B cell (primary cell): Measurements from ENCODE around the gene PCDH15. TPM values are rescaled to one million over a fixed set of nuclear protein-coding genes. Genes with fewer than 3 reads are reported as not detected.

Experiments used
- ATAC-seq: fragments of 200-7000 bp; cut with Tn5 transposase; one replicate; pipeline ENCODE4 v1.10.0; 2021; ENCODE audit warnings: low read depth, mild to moderate bottlenecking, moderate number of reproducible peaks, moderate library complexity
- CTCF ChIA-PET: fragments of 350-600 bp; sonication (Branson Sonifier 250); formaldehyde crosslinking; loops from one replicate; lab custom pipeline; 2021; ENCODE audit warnings: antibody characterized with exemption, inconsistent platforms; lab: Charles Lee
- POLR2A ChIA-PET: fragments of 350-600 bp; sonication (Branson Sonifier 250); formaldehyde crosslinking; loops from one replicate; lab custom pipeline; 2021; ENCODE audit warnings: antibody characterized with exemption; lab: Charles Lee
- DNase-seq: peaks from one replicate; pipeline ENCODE4 v3.0.0; 2013
- H2AFZ ChIP-seq: 2 replicates; pipeline ENCODE4 v1.6.1; 2012; ENCODE audit warnings: mild to moderate bottlenecking, low read depth, low read length; ENCODE audit not compliant: insufficient read depth, poor library complexity, severe bottlenecking
- H3K27ac ChIP-seq, 2 donors: 1 replicate in 1 of 2; 2 replicates in 1 of 2; pipeline ENCODE4 v1.5.1; 2012 to 2013; ENCODE audit warnings: low read length in 2 of 2, mild to moderate bottlenecking in 2 of 2, moderate library complexity in 1 of 2
- H3K27me3 ChIP-seq, 4 experiments: fragments of 200-600 bp in 1 of 4; sonication (generic) in 1 of 4; replicated peaks in 1 of 4; 1 replicate in 2 of 4; 2 replicates in 2 of 4; pipeline versions ENCODE4 v1.6.1 to v1.7.0; 2013 to 2016; ENCODE audit warnings: low read length in 3 of 4, mild to moderate bottlenecking in 2 of 4, mixed read lengths in 1 of 4, moderate library complexity in 1 of 4; ENCODE audit not compliant: insufficient read depth in 4 of 4, control insufficient read depth in 3 of 4; ENCODE audit errors: control extremely low read depth in 1 of 4
- H3K36me3 ChIP-seq, 2 experiments: replicated peaks in 1 of 2; 1 replicate in 1 of 2; 2 replicates in 1 of 2; pipeline versions ENCODE4 v1.6.1 to v1.7.1; 2013; ENCODE audit warnings: low read length in 1 of 2; ENCODE audit not compliant: insufficient read depth in 2 of 2, control insufficient read depth in 1 of 2; ENCODE audit errors: control extremely low read depth in 1 of 2, extremely low read depth in 1 of 2
- H3K4me1 ChIP-seq, 2 donors: fragments of 200-600 bp in 1 of 2; sonication (generic) in 1 of 2; 1 replicate in 1 of 2; 2 replicates in 1 of 2; pipeline versions ENCODE4 v1.5.1 to v1.6.1; 2013 to 2017; ENCODE audit warnings: low read length in 2 of 2; ENCODE audit not compliant: control insufficient read depth in 2 of 2, insufficient read depth in 2 of 2
- H3K4me2 ChIP-seq: replicated peaks from 2 replicates; pipeline ENCODE3; 2012; ENCODE audit warnings: mild to moderate bottlenecking, low read depth, low read length; ENCODE audit not compliant: poor library complexity, severe bottlenecking
- H3K4me3 ChIP-seq, 5 experiments: fragments of 200-600 bp in 1 of 5; sonication (generic) in 1 of 5; 1 replicate in 3 of 5; 2 replicates in 2 of 5; pipeline versions ENCODE4 v1.5.1 to v1.7.0; 2011 to 2016; ENCODE audit warnings: low read length in 4 of 5, mild to moderate bottlenecking in 4 of 5, low read depth in 2 of 5, control low read depth in 1 of 5, moderate library complexity in 1 of 5; ENCODE audit not compliant: insufficient read depth in 1 of 5; ENCODE audit errors: control extremely low read depth in 1 of 5, extremely low read depth in 1 of 5
- H3K79me2 ChIP-seq: fragments of 200-600 bp; sonication (generic); one replicate; pipeline ENCODE4 v1.6.0; 2016; ENCODE audit warnings: low read length; ENCODE audit not compliant: control insufficient read depth, insufficient read depth
- H3K9ac ChIP-seq: fragments of 200-600 bp; sonication (generic); 2 replicates; pipeline ENCODE4 v1.6.1; 2017; ENCODE audit warnings: mild to moderate bottlenecking, low read length, moderate library complexity
- H3K9me3 ChIP-seq, 3 donors: one replicate each; pipeline versions ENCODE4 v1.6.1 to v1.7.1; 2013; ENCODE audit warnings: low read length in 2 of 3; ENCODE audit not compliant: control insufficient read depth in 2 of 3, insufficient read depth in 1 of 3; ENCODE audit errors: control extremely low read depth in 1 of 3
- H4K20me1 ChIP-seq: 2 replicates; pipeline ENCODE4 v1.6.0; 2012; ENCODE audit warnings: mild to moderate bottlenecking, low read length; ENCODE audit not compliant: insufficient read depth, control insufficient read depth, poor library complexity, severe bottlenecking
- H3K27ac Mint-ChIP-seq: one replicate; pipeline ENCODE4 v1.8.0; 2021; ENCODE audit warnings: mixed read lengths
- H3K27me3 Mint-ChIP-seq: one replicate; pipeline ENCODE4 v1.8.0; 2021; ENCODE audit warnings: mixed read lengths
- H3K4me1 Mint-ChIP-seq: one replicate; pipeline ENCODE4 v1.8.0; 2021; ENCODE audit warnings: mixed read lengths
- H3K4me3 Mint-ChIP-seq: one replicate; pipeline ENCODE4 v1.8.0; 2021; ENCODE audit warnings: mixed read lengths
- H3K9me3 Mint-ChIP-seq: one replicate; pipeline ENCODE4 v1.8.0; 2022; ENCODE audit warnings: mixed read lengths; ENCODE audit not compliant: insufficient read depth
- EZH2 ChIP-seq: IDR thresholded peaks from 2 replicates; pipeline ENCODE4 v1.6.1; 2012; ENCODE audit warnings: borderline replicate concordance, low read depth, mild to moderate bottlenecking, moderate library complexity, low read length; ENCODE audit not compliant: insufficient read depth, poor library complexity, severe bottlenecking
- WGBS: methylation state at CpG from one replicate; pipeline ENCODE4 v1.1.5; 2013; ENCODE audit warnings: missing lambda C conversion rate; ENCODE audit not compliant: insufficient coverage; 5-methylcytosine and 5-hydroxymethylcytosine counted together
- intact Hi-C: fragments of 100-400 bp; cut with micrococcal nuclease; formaldehyde crosslinking; loops from one replicate; pipeline ENCODE4 v1.10.0; 2022
- polyA plus RNA-seq: library from polyadenylated mRNA; depleted of rRNA; stranded (reverse); fragments of >200 nt; gene quantifications from 2 replicates; pipeline ENCODE4 v1.2.3, GENCODE V29; 2012
- total RNA-seq, 2 donors: library from RNA; stranded (reverse); fragments of 120-200 nt in 1 of 2; gene quantifications; 1 replicate in 1 of 2; 2 replicates in 1 of 2; pipeline versions ENCODE4 v1.2.3 to v1.2.4, GENCODE V29; 2013 to 2022
- TF ChIP-seq, protein P1 (sequence below): fragments of 200-600 bp; IDR thresholded peaks from one replicate; pipeline ENCODE4 v1.8.0; 2022; ENCODE audit warnings: antibody characterized with exemption, mild to moderate bottlenecking

The PCDH15 gene
- total and polyA plus RNA-seq, 2 donors (not counting 1 experiment from before 2014, with no cell fraction given) = not detected

DNA sequence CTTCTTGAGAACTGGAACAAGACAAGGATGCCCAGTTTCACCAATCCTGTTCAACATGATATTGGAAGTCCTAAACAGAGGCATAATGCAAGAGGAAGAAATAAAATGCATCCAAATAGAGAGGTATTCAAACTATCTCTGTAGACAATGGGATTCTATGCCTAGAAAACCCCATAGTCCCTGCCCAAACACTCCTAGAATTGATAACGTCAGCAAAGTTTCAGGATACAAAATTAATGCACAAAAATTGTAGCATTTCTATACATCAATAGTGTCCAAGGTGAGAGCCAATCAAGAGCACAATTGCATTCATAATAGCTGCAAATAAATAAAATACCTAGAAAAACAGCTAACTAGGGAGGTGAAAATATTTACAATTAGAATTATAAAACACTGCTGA is 72.5 kb downstream of the PCDH15 start:
- intact Hi-C loops = no loop called here
- H3K4me3 ChIP-seq = no peak overlapping the region
- no peaks in the 10 kb centered on the region for H3K4me1 ChIP-seq
- no peak for TF ChIP-seq EZH2
- TF ChIP-seq, protein P1, sequence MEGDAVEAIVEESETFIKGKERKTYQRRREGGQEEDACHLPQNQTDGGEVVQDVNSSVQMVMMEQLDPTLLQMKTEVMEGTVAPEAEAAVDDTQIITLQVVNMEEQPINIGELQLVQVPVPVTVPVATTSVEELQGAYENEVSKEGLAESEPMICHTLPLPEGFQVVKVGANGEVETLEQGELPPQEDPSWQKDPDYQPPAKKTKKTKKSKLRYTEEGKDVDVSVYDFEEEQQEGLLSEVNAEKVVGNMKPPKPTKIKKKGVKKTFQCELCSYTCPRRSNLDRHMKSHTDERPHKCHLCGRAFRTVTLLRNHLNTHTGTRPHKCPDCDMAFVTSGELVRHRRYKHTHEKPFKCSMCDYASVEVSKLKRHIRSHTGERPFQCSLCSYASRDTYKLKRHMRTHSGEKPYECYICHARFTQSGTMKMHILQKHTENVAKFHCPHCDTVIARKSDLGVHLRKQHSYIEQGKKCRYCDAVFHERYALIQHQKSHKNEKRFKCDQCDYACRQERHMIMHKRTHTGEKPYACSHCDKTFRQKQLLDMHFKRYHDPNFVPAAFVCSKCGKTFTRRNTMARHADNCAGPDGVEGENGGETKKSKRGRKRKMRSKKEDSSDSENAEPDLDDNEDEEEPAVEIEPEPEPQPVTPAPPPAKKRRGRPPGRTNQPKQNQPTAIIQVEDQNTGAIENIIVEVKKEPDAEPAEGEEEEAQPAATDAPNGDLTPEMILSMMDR = no peak
- Mint-ChIP-seq H3K4me3 (no peak overlapping the region), H3K27ac (no peak overlapping the region), H3K4me1 (no peaks in the 10 kb centered on the region), H3K27me3 (no peaks in the 10 kb centered on the region), H3K9me3 (peaks cover 5% of the 10 kb centered on the region)
- ChIA-PET POLR2A (no interaction called here), CTCF (no interaction called here)
- no peaks in the 10 kb centered on the region for H3K36me3 ChIP-seq
- H2AFZ ChIP-seq = no peak overlapping the region
- WGBS = no CpG with 5 or more reads among the region's 1 CpG
- ATAC-seq = no peak
- H4K20me1 ChIP-seq = no peaks in the 10 kb centered on the region
- no peak overlapping the region for H3K4me2 ChIP-seq
- no peak overlapping the region for H3K27ac ChIP-seq
- H3K79me2 ChIP-seq = no peaks in the 10 kb centered on the region
- no peaks in the 10 kb centered on the region for H3K9me3 ChIP-seq
- H3K27me3 ChIP-seq = no peaks in the 10 kb centered on the region
- DNase-seq = no peak
- no peak overlapping the region for H3K9ac ChIP-seq

GRCh38 chr10:54722075-54722474 is 79.0 kb downstream of the PCDH15 start:
- H3K27me3 ChIP-seq = no peaks in the 10 kb centered on the region
- H3K27ac ChIP-seq = no peak overlapping the region
- no peak overlapping the region for H3K9ac ChIP-seq
- H3K4me3 ChIP-seq = no peak overlapping the region
- no peaks in the 10 kb centered on the region for H3K79me2 ChIP-seq
- H3K9me3 ChIP-seq = peaks cover 0 to 6% (median 0%) of the 10 kb centered on the region in 3 donors
- WGBS = no CpG with 5 or more reads among the region's 1 CpG
- ATAC-seq = no peak
- H3K4me1 ChIP-seq = no peaks in the 10 kb centered on the region
- H3K27me3 Mint-ChIP-seq = no peaks in the 10 kb centered on the region
- intact Hi-C loops = no loop called here
- H3K36me3 ChIP-seq = no peaks in the 10 kb centered on the region
- DNase-seq = no peak
- no peak overlapping the region for H3K4me2 ChIP-seq
- TF ChIP-seq, protein P1 = no peak
- no peak for TF ChIP-seq EZH2
- no peak overlapping the region for H2AFZ ChIP-seq
- H4K20me1 ChIP-seq = no peaks in the 10 kb centered on the region
- no peak overlapping the region for H3K4me3 Mint-ChIP-seq
- ChIA-PET POLR2A (no interaction called here), CTCF (no interaction called here)
- H3K27ac Mint-ChIP-seq = no peak overlapping the region
- H3K4me1 Mint-ChIP-seq = no peaks in the 10 kb centered on the region
- peaks cover 2% of the 10 kb centered on the region for H3K9me3 Mint-ChIP-seq
